Measurements from ENCODE around the gene KATNA1. TPM values are rescaled to one million over a fixed set of nuclear protein-coding genes. Genes with fewer than 3 reads are reported as not detected.

Gene KATNA1
- polyA plus RNA-seq, 1 of the 3 experiments (the other 2 are of a cell fraction), result 13.2 TPM

DNA sequence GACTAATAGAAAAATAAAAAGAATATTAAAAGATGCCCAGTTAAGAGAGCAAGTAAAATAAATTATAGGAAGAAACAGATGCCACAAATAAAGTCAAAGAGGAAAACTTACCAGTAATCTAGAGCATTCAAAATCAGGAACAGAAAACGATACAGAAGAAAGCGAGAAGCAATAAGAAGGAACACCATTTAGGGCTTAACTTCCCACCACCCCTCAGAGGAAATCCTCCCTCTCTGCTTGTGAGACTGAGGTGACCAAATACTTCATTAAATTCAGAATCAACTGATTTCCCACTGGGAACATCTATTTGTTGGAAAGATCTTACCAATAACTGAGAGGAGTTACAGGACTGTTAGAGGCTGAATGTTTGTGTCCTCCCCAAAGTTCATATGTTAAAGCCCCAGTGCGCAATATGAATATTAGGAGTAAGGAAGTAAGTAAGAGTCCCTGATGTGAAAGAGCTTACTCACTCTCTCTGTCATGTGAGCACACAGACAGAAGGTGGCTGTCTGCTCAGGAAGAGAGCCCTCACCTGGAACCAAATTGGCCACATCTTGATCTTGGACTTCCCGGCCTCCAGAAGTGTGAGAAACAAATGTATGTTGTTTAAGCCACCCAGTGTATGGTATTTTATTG is 19.5 kb downstream of the KATNA1 start:
- no peak overlapping the region for H3K27ac ChIP-seq (ENCODE audit: low read depth in 2 of 2, low read length in 1 of 2)
- POLR2A ChIA-PET, result no interaction called here
- CTCF ChIA-PET, result no interaction called here
- no peaks in the 10 kb centered on the region for H4K20me1 ChIP-seq (ENCODE audit: insufficient read depth)
- 98% methylated on average over 4 of the region's 4 CpGs for WGBS (ENCODE audit: low lambda C conversion rate)
- TF ChIP-seq CHD2 (IDR thresholded peaks at IDR 0.05; ENCODE audit: low read length, partially characterized antibody) (no peak), TAF1 (IDR thresholded peaks at IDR 0.05; ENCODE audit: borderline replicate concordance, low read depth, low read length) (no peak), GABPA (IDR thresholded peaks at IDR 0.05; ENCODE audit: low read depth) (no peak)
- TF ChIP-seq, protein P1, sequence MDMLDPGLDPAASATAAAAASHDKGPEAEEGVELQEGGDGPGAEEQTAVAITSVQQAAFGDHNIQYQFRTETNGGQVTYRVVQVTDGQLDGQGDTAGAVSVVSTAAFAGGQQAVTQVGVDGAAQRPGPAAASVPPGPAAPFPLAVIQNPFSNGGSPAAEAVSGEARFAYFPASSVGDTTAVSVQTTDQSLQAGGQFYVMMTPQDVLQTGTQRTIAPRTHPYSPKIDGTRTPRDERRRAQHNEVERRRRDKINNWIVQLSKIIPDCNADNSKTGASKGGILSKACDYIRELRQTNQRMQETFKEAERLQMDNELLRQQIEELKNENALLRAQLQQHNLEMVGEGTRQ (IDR thresholded peaks at IDR 0.05; ENCODE audit: borderline replicate concordance, low read depth, low read length), result no peak
- TF ChIP-seq, protein P2, sequence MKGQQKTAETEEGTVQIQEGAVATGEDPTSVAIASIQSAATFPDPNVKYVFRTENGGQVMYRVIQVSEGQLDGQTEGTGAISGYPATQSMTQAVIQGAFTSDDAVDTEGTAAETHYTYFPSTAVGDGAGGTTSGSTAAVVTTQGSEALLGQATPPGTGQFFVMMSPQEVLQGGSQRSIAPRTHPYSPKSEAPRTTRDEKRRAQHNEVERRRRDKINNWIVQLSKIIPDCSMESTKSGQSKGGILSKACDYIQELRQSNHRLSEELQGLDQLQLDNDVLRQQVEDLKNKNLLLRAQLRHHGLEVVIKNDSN (IDR thresholded peaks at IDR 0.05; ENCODE audit: borderline replicate concordance, low read depth), result no peak
- H3K9me2 ChIP-seq, result no peaks in the 10 kb centered on the region
- no peak for DNase-seq
- no peak overlapping the region for H3K9ac ChIP-seq
- no peaks in the 10 kb centered on the region for H3K27me3 ChIP-seq (ENCODE audit: insufficient read depth)
- no peak overlapping the region for H2AFZ ChIP-seq (ENCODE audit: low read depth)
- no peak overlapping the region for H3K4me3 ChIP-seq (ENCODE audit: low read depth in 2 of 2, low read length in 1 of 2)
- peaks cover 3% of the 10 kb centered on the region; the same call in 1 of the 2 replicates for H3K79me2 ChIP-seq (ENCODE audit: insufficient read depth)
- H3K4me1 ChIP-seq (ENCODE audit: control insufficient read depth in 1 of 2, insufficient read depth in 2 of 2, low read depth in 1 of 2, low read length in 1 of 2), result no peaks in the 10 kb centered on the region
- no peaks in the 10 kb centered on the region for H3K9me3 ChIP-seq
- peaks cover 5% of the 10 kb centered on the region for H3F3A ChIP-seq (replicated peaks; ENCODE audit: insufficient read depth)
- H3K36me3 ChIP-seq (replicated peaks in 1 of 2; ENCODE audit: control insufficient read depth in 1 of 2, insufficient read depth in 2 of 2, low read length in 1 of 2), result peaks cover 0 to 9% of the 10 kb centered on the region in 2 experiments
- H3K4me2 ChIP-seq, result no peak overlapping the region

DNA sequence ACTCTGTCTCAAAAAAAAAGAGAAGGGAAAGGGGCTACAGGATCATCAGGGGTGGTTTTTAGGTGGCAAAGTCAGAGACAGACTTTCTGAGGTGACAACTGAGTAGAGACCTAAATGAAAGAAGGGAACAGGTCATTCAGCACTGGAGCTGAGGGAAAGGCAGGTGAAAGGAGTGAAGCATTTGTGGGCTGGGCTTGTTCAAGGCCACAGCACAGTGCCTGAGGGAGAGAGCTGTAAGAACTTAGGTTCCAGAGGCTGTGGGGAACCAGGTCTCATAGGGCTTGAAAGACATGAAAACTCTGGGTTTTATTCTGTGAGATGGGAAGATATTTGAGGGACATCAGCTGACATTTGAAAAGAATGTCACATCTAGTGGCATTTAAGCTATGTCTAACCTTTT is 20.8 kb downstream of the KATNA1 start:
- ChIA-PET CTCF (no interaction called here), POLR2A (no interaction called here)
- Histone ChIP-seq H3F3A (replicated peaks; ENCODE audit: insufficient read depth) (peaks cover 4% of the 10 kb centered on the region), H3K4me1 (ENCODE audit: control insufficient read depth in 1 of 2, insufficient read depth in 2 of 2, low read depth in 1 of 2, low read length in 1 of 2) (no peaks in the 10 kb centered on the region), H2AFZ (ENCODE audit: low read depth) (no peak overlapping the region), H3K36me3 (replicated peaks in 1 of 2; ENCODE audit: control insufficient read depth in 1 of 2, insufficient read depth in 2 of 2, low read length in 1 of 2) (peaks cover 0 to 11% of the 10 kb centered on the region in 2 experiments), H3K9ac (no peak overlapping the region), H3K4me3 (ENCODE audit: low read depth in 2 of 2, low read length in 1 of 2) (no peak overlapping the region), H3K4me2 (no peak overlapping the region), H3K79me2 (ENCODE audit: insufficient read depth) (peaks cover 3% of the 10 kb centered on the region; the same call in 1 of the 2 replicates), H4K20me1 (ENCODE audit: insufficient read depth) (no peaks in the 10 kb centered on the region), H3K27ac (ENCODE audit: low read depth in 2 of 2, low read length in 1 of 2) (no peak overlapping the region), H3K9me3 (no peaks in the 10 kb centered on the region), H3K27me3 (ENCODE audit: insufficient read depth) (no peaks in the 10 kb centered on the region), H3K9me2 (no peaks in the 10 kb centered on the region)
- no peak for DNase-seq
- no peak for TF ChIP-seq YY1 (IDR thresholded peaks at IDR 0.05; ENCODE audit: low read depth)
- TF ChIP-seq, protein P1 (IDR thresholded peaks at IDR 0.05; ENCODE audit: borderline replicate concordance, low read depth, low read length), result no peak
- no peak for TF ChIP-seq FOXM1 (IDR thresholded peaks at IDR 0.05; ENCODE audit: low read depth)
- no peak for TF ChIP-seq ELF1 (IDR thresholded peaks at IDR 0.05)
- TF ChIP-seq, protein P3, sequence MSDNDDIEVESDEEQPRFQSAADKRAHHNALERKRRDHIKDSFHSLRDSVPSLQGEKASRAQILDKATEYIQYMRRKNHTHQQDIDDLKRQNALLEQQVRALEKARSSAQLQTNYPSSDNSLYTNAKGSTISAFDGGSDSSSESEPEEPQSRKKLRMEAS (IDR thresholded peaks at IDR 0.05; ENCODE audit: low read depth), result no peak
- TF ChIP-seq MEF2A (IDR thresholded peaks at IDR 0.05; ENCODE audit: borderline replicate concordance, low read depth), result no peak
- no peak for TF ChIP-seq TAF1 (IDR thresholded peaks at IDR 0.05; ENCODE audit: borderline replicate concordance, low read depth, low read length)
- TF ChIP-seq GABPA (IDR thresholded peaks at IDR 0.05; ENCODE audit: low read depth), result no peak
- no peak for TF ChIP-seq JUND (IDR thresholded peaks at IDR 0.05)
- no peak for TF ChIP-seq GATA2 (CRISPR knock-in tag; IDR thresholded peaks at IDR 0.05)
- TF ChIP-seq SIN3A (IDR thresholded peaks at IDR 0.05; ENCODE audit: borderline replicate concordance, low read depth, low read length), result no peak
- TF ChIP-seq, protein P4, sequence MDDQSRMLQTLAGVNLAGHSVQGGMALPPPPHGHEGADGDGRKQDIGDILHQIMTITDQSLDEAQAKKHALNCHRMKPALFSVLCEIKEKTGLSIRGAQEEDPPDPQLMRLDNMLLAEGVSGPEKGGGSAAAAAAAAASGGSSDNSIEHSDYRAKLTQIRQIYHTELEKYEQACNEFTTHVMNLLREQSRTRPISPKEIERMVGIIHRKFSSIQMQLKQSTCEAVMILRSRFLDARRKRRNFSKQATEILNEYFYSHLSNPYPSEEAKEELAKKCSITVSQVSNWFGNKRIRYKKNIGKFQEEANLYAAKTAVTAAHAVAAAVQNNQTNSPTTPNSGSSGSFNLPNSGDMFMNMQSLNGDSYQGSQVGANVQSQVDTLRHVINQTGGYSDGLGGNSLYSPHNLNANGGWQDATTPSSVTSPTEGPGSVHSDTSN (IDR thresholded peaks at IDR 0.05), result no peak
- TF ChIP-seq EZH2phosphoT487 (IDR thresholded peaks at IDR 0.05; ENCODE audit: borderline replicate concordance, low read depth), result no peak
- no peak for TF ChIP-seq SMC3 (IDR thresholded peaks at IDR 0.05; ENCODE audit: low read depth, low read length)
- TF ChIP-seq RXRA (IDR thresholded peaks at IDR 0.05; ENCODE audit: borderline replicate concordance, low read depth), result no peak
- no peak for TF ChIP-seq RCOR1 (IDR thresholded peaks at IDR 0.05; ENCODE audit: low read length)
- TF ChIP-seq, protein P5, sequence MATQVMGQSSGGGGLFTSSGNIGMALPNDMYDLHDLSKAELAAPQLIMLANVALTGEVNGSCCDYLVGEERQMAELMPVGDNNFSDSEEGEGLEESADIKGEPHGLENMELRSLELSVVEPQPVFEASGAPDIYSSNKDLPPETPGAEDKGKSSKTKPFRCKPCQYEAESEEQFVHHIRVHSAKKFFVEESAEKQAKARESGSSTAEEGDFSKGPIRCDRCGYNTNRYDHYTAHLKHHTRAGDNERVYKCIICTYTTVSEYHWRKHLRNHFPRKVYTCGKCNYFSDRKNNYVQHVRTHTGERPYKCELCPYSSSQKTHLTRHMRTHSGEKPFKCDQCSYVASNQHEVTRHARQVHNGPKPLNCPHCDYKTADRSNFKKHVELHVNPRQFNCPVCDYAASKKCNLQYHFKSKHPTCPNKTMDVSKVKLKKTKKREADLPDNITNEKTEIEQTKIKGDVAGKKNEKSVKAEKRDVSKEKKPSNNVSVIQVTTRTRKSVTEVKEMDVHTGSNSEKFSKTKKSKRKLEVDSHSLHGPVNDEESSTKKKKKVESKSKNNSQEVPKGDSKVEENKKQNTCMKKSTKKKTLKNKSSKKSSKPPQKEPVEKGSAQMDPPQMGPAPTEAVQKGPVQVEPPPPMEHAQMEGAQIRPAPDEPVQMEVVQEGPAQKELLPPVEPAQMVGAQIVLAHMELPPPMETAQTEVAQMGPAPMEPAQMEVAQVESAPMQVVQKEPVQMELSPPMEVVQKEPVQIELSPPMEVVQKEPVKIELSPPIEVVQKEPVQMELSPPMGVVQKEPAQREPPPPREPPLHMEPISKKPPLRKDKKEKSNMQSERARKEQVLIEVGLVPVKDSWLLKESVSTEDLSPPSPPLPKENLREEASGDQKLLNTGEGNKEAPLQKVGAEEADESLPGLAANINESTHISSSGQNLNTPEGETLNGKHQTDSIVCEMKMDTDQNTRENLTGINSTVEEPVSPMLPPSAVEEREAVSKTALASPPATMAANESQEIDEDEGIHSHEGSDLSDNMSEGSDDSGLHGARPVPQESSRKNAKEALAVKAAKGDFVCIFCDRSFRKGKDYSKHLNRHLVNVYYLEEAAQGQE (IDR thresholded peaks at IDR 0.05; ENCODE audit: low read depth, low read length), result no peak
- TF ChIP-seq, protein P2 (IDR thresholded peaks at IDR 0.05; ENCODE audit: borderline replicate concordance, low read depth), result no peak
